ENCODE data around the gene MYO10. TPM values are rescaled to one million over a fixed set of nuclear protein-coding genes. Genes with fewer than 3 reads are reported as not detected.
A peak's percentile ranks its signal among the peaks of the same experiment; 100 is the strongest.

The MYO10 gene
- total RNA-seq, 1 experiment from 2014 or later: 89.8 TPM

- ChIA-PET CTCF (interaction anchor here (1.0 to 2.1 kb wide), 4 partner anchors 20 to 419 kb away, joined by 4 to 5 read pairs (median 4); no protein-coding TSS in a partner anchor), POLR2A (no interaction called here)
- peaks cover 31% of the 10 kb centered on the region for H3K36me3 Mint-ChIP-seq
- TF ChIP-seq GRHL2 (CRISPR knock-in tag; IDR thresholded peaks at IDR 0.05; ENCODE audit: insufficient replicate concordance, severe bottlenecking): no peak
- no peak for TF ChIP-seq ZNF138 (CRISPR knock-in tag; conservative IDR thresholded peaks at IDR 0.05)
- no peak for TF ChIP-seq ZNF396 (CRISPR knock-in tag; IDR thresholded peaks at IDR 0.05; ENCODE audit: borderline replicate concordance)
- TF ChIP-seq MLX (CRISPR knock-in tag; IDR thresholded peaks at IDR 0.05): no peak
- TF ChIP-seq IRF2 (CRISPR knock-in tag; IDR thresholded peaks at IDR 0.05; ENCODE audit: borderline replicate concordance, low read depth): no peak
- 0 out of 2 replicates have a peak, but pooled peaks have one; percentile 25 for TF ChIP-seq USF2 (CRISPR knock-in tag; IDR thresholded peaks at IDR 0.05)
- no peak for TF ChIP-seq ZSCAN18 (CRISPR knock-in tag; IDR thresholded peaks at IDR 0.05)
- TF ChIP-seq ZNF416 (CRISPR knock-in tag; IDR thresholded peaks at IDR 0.05): no peak
- H3K9me3 Mint-ChIP-seq: no peaks in the 10 kb centered on the region
- H3K27me3 Mint-ChIP-seq (ENCODE audit: low read depth): no peaks in the 10 kb centered on the region
- peaks cover 51% of the 10 kb centered on the region for H3K4me1 Mint-ChIP-seq
- peak overlapping the region; percentile 91 for H3K27ac Mint-ChIP-seq
- peak overlapping the region; percentile 51 for H3K4me3 Mint-ChIP-seq
- peak; percentile 53 for DNase-seq (ENCODE audit: low spot score)
- peak; percentile 87 for ATAC-seq
Measured at GRCh38 chr5:16713386-16713928, 222.6 kb downstream of the MYO10 start.

DNA sequence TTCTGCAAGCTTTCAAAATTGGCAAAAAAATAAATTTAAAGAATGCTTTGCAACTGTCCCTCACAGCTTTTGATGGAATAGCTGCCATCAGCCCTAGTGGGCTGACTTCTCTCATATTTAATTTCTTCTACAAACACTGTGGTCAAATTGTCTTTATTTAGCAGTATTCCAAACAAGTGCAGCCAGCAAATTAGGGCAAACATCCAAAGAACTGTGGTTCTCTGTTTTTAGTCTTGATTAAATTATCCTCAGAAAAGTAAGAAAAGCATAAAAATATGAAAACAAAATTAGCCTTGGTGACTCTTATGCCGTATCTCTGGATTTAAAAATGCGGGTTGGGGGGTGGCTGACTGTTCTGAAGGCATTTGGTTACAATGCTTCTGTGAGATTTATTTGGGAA lies 223.5 kb downstream of the MYO10 start:
- POLR2A ChIA-PET: no interaction called here
- DNase-seq (ENCODE audit: low spot score) (no peak), ATAC-seq (no peak)
- no peak for TF ChIP-seq HMGA2 (CRISPR knock-in tag; IDR thresholded peaks at IDR 0.05)
- no peaks in the 10 kb centered on the region for H3K27me3 Mint-ChIP-seq (ENCODE audit: low read depth)
- no peaks in the 10 kb centered on the region for H3K9me3 Mint-ChIP-seq
- H3K27ac Mint-ChIP-seq: peak overlapping the region; percentile 52
- CTCF ChIA-PET: interaction anchor here (2.1 kb wide), 1 partner anchor 22 kb away, joined by 5 read pairs; no protein-coding TSS in a partner anchor
- peaks cover 45% of the 10 kb centered on the region for H3K4me1 Mint-ChIP-seq
- 0 out of 2 replicates have a peak overlapping the region, but pooled peaks have one; percentile 51 for H3K4me3 Mint-ChIP-seq
- H3K36me3 Mint-ChIP-seq: peaks cover 40% of the 10 kb centered on the region

GRCh38 chr5:16712178-16712577 lies 223.9 kb downstream of the MYO10 start:
- ChIA-PET CTCF (no interaction called here), POLR2A (no interaction called here)
- H3K9me3 Mint-ChIP-seq: no peaks in the 10 kb centered on the region
- H3K36me3 Mint-ChIP-seq: peaks cover 44% of the 10 kb centered on the region
- peaks cover 41% of the 10 kb centered on the region for H3K4me1 Mint-ChIP-seq
- no peak overlapping the region for H3K4me3 Mint-ChIP-seq
- ATAC-seq (no peak), DNase-seq (ENCODE audit: low spot score) (no peak)
- no peaks in the 10 kb centered on the region for H3K27me3 Mint-ChIP-seq (ENCODE audit: low read depth)
- H3K27ac Mint-ChIP-seq: no peak overlapping the region
- TF ChIP-seq FOXP1 (CRISPR knock-in tag; IDR thresholded peaks at IDR 0.05; ENCODE audit: borderline replicate concordance) (no peak), HMGA2 (CRISPR knock-in tag; IDR thresholded peaks at IDR 0.05) (no peak), JAZF1 (CRISPR knock-in tag; IDR thresholded peaks at IDR 0.05) (no peak), SOX15 (CRISPR knock-in tag; IDR thresholded peaks at IDR 0.05) (no peak), FOXK1 (CRISPR knock-in tag; IDR thresholded peaks at IDR 0.05) (no peak), ZNF532 (CRISPR knock-in tag; IDR thresholded peaks at IDR 0.05; ENCODE audit: borderline replicate concordance) (no peak), NFYB (CRISPR knock-in tag; conservative IDR thresholded peaks at IDR 0.05; ENCODE audit: low read depth) (no peak), CBFB (CRISPR knock-in tag; IDR thresholded peaks at IDR 0.05; ENCODE audit: low read depth) (no peak), ZNF317 (CRISPR knock-in tag; IDR thresholded peaks at IDR 0.05; ENCODE audit: borderline replicate concordance, low read depth) (no peak), CREB1 (CRISPR knock-in tag; IDR thresholded peaks at IDR 0.05) (no peak), NFATC4 (CRISPR knock-in tag; IDR thresholded peaks at IDR 0.05) (no peak), E2F4 (CRISPR knock-in tag; IDR thresholded peaks at IDR 0.05; ENCODE audit: borderline replicate concordance, low read depth) (no peak), ZNF263 (CRISPR knock-in tag; IDR thresholded peaks at IDR 0.05; ENCODE audit: low read depth) (no peak)
- TF ChIP-seq, protein P1, sequence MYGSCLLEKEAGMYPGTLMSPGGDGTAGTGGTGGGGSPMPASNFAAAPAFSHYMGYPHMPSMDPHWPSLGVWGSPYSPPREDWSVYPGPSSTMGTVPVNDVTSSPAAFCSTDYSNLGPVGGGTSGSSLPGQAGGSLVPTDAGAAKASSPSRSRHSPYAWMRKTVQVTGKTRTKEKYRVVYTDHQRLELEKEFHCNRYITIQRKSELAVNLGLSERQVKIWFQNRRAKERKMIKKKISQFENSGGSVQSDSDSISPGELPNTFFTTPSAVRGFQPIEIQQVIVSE (CRISPR knock-in tag; IDR thresholded peaks at IDR 0.05; ENCODE audit: borderline replicate concordance): no peak
